Vagina (tissue), 2 donors: ENCODE measurements around the gene MPI. TPM values are rescaled to one million over a fixed set of nuclear protein-coding genes. Genes with fewer than 3 reads are reported as not detected.

ENCODE experiments used
- DNase-seq, 2 donors: peaks; one replicate each; pipeline ENCODE4 v3.0.0-alpha.2; 2017; ENCODE audit errors: extremely low spot score in 2 of 2
- H3K27ac ChIP-seq: fragments of 200-600 bp; sonication (generic); one replicate; pipeline ENCODE4 v1.5.1; 2019
- H3K27me3 ChIP-seq: fragments of 200-600 bp; sonication (generic); one replicate; pipeline ENCODE4 v1.5.1; 2019
- H3K36me3 ChIP-seq, 2 donors: fragments of 200-600 bp; sonication (generic); one replicate each; pipeline ENCODE4 v1.5.1; 2017 to 2019
- H3K4me1 ChIP-seq: fragments of 200-600 bp; sonication (generic); one replicate; pipeline ENCODE4 v1.5.1; 2019
- H3K4me3 ChIP-seq, 2 donors: fragments of 200-600 bp; sonication (generic); 1 replicate in 1 of 2; 2 replicates in 1 of 2; pipeline ENCODE4 v1.5.1; 2016 to 2019
- H3K9me3 ChIP-seq: fragments of 200-600 bp; sonication (generic); one replicate; pipeline ENCODE4 v1.5.1; 2019
- POLR2A ChIP-seq, 2 donors: fragments of 450-650 bp; IDR thresholded peaks; one replicate each; pipeline ENCODE4 v1.6.1; 2017; ENCODE audit warnings: antibody characterized with exemption in 2 of 2, mild to moderate bottlenecking in 2 of 2, moderate library complexity in 2 of 2
- POLR2AphosphoS5 ChIP-seq, 2 donors: sonication (generic); formaldehyde crosslinking; IDR thresholded peaks; one replicate each; pipeline ENCODE4 v1.9.0; 2017; ENCODE audit warnings: antibody characterized with exemption in 2 of 2, mild to moderate bottlenecking in 2 of 2, low read depth in 1 of 2; ENCODE audit not compliant: insufficient read depth in 1 of 2
- intact Hi-C: fragments of 100-400 bp; cut with DNase I; formaldehyde crosslinking; loops from one replicate; pipeline ENCODE4 v1.15.1; 2023
- total RNA-seq: library from RNA; depleted of rRNA; stranded (reverse); fragments of >200 nt; gene quantifications from one replicate; pipeline ENCODE4 v1.2.3, GENCODE V29; 2016
- TF ChIP-seq, protein P1 (sequence below), 3 experiments: fragments of 450-650 bp in 2 of 3; fragments of 200-600 bp in 1 of 3; sonication (generic) in 1 of 3; IDR thresholded peaks; one replicate each; pipeline ENCODE4 v1.5.1; 2017 to 2019; ENCODE audit warnings: antibody characterized with exemption in 3 of 3, mild to moderate bottlenecking in 2 of 3, moderate library complexity in 2 of 3

The MPI gene
- total RNA-seq, 1 donor from 2014 or later = 43.2 TPM

GRCh38 chr15:74903676-74904075 lies 13.8 kb downstream of the MPI start:
- Histone ChIP-seq H3K27ac (no peak overlapping the region), H3K4me3 (no peak overlapping the region), H3K4me1 (peaks cover 45% of the 10 kb centered on the region), H3K36me3 (peaks cover 0 to 35% of the 10 kb centered on the region in 2 donors), H3K27me3 (no peaks in the 10 kb centered on the region), H3K9me3 (no peaks in the 10 kb centered on the region)
- TF ChIP-seq POLR2A (IDR thresholded peaks at IDR 0.05) = no peak
- TF ChIP-seq, protein P1, sequence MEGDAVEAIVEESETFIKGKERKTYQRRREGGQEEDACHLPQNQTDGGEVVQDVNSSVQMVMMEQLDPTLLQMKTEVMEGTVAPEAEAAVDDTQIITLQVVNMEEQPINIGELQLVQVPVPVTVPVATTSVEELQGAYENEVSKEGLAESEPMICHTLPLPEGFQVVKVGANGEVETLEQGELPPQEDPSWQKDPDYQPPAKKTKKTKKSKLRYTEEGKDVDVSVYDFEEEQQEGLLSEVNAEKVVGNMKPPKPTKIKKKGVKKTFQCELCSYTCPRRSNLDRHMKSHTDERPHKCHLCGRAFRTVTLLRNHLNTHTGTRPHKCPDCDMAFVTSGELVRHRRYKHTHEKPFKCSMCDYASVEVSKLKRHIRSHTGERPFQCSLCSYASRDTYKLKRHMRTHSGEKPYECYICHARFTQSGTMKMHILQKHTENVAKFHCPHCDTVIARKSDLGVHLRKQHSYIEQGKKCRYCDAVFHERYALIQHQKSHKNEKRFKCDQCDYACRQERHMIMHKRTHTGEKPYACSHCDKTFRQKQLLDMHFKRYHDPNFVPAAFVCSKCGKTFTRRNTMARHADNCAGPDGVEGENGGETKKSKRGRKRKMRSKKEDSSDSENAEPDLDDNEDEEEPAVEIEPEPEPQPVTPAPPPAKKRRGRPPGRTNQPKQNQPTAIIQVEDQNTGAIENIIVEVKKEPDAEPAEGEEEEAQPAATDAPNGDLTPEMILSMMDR (IDR thresholded peaks at IDR 0.05) = no peak
- no peak for TF ChIP-seq POLR2AphosphoS5 (IDR thresholded peaks at IDR 0.05; ENCODE audit: insufficient read depth in 1 of 2, low read depth in 1 of 2)
- no peak for DNase-seq
- intact Hi-C loops = no loop called here

GRCh38 chr15:74904190-74904805 lies 14.5 kb downstream of the MPI start:
- no peak overlapping the region for H3K4me3 ChIP-seq
- intact Hi-C loops = no loop called here
- no peaks in the 10 kb centered on the region for H3K27me3 ChIP-seq
- H3K4me1 ChIP-seq = peaks cover 45% of the 10 kb centered on the region
- peaks cover 0 to 35% of the 10 kb centered on the region in 2 donors for H3K36me3 ChIP-seq
- no peak overlapping the region for H3K27ac ChIP-seq
- H3K9me3 ChIP-seq = no peaks in the 10 kb centered on the region
- no peak for DNase-seq
- TF ChIP-seq POLR2A (IDR thresholded peaks at IDR 0.05) (no peak), POLR2AphosphoS5 (IDR thresholded peaks at IDR 0.05; ENCODE audit: insufficient read depth in 1 of 2, low read depth in 1 of 2) (no peak)
- TF ChIP-seq, protein P1 (IDR thresholded peaks at IDR 0.05) = no peak

DNA sequence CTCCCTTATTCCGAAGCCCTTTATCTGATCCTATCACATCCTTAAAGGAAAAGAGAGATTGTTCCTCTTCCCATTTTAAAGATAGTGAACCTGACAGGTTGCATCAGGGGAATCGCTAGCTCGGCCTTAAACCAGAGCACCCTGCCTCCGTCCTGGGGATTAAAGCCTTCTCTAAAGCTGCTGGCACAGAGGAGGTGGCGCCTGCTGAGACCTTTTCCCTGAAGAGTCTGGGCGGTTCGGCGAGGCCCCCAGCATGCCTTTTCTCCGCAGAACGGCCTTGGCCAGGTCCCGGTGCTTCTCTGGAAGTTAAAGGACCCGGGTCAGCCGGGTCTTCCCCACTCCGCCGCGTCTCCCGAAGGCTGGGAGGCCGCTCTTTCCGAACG lies 16.2 kb downstream of the MPI start:
- Histone ChIP-seq H3K36me3 (peaks cover 0 to 29% of the 10 kb centered on the region in 2 donors), H3K27me3 (no peaks in the 10 kb centered on the region), H3K4me1 (peaks cover 43% of the 10 kb centered on the region), H3K9me3 (no peaks in the 10 kb centered on the region), H3K27ac (peak overlapping the region; percentile 85), H3K4me3 (peak overlapping the region; percentile 58 to 66)
- DNase-seq = no peak
- TF ChIP-seq POLR2A (IDR thresholded peaks at IDR 0.05) (no peak), POLR2AphosphoS5 (IDR thresholded peaks at IDR 0.05; ENCODE audit: insufficient read depth in 1 of 2, low read depth in 1 of 2) (no peak)
- intact Hi-C loops = no loop called here

DNA sequence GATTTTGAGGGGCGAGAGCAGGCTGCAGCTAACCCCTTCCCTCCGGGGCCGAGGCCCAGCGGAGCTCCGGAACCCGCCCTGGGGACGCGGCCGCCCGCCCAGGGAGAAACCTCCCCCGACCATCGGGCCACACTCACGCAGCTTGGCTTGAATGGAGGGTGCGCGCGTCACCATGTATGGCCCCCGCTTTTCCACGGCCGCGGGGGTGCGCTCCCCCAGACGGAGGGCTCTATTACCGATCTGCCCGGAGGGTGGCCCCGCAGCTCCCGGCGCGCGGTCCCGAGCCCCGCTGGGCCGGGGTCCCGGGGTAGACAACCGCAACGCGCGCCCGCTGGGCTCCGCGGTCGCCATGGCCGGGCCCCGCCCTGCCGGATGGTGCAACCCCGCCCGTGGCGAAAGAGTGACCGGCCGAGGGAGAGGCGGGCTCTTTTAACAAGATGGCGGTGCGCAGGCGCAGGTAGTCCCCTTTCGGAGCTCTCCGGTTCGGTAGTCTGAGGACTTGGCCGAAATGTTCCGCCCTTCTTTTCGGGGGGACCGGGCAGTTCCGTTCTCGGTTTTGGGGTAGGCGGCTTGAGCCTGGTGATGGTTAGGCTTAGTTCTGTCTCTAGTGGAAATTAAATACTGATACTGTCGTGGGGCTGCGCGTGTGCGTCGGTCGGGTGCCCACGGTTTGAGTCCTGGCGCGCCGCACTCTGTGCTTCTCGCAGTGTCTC lies 16.8 kb downstream of the MPI start, which contains the start of gene FAM219B:
Gene FAM219B, minus strand, starts transcription at position 402 of the 713 bp plus-strand sequence. Its CDS starts 51 bp downstream, at position 351.
- no peaks in the 10 kb centered on the region for H3K27me3 ChIP-seq
- TF ChIP-seq, protein P1 (IDR thresholded peaks at IDR 0.05) = no peak
- TF ChIP-seq POLR2AphosphoS5 (IDR thresholded peaks at IDR 0.05; ENCODE audit: insufficient read depth in 1 of 2, low read depth in 1 of 2) (peak; percentile 82 to 84), POLR2A (IDR thresholded peaks at IDR 0.05) (peak in 1 of 2 donors; percentile 93)
- DNase-seq = peak in 1 of 2 donors; percentile 93
- H3K4me1 ChIP-seq = peaks cover 38% of the 10 kb centered on the region
- H3K4me3 ChIP-seq = peak within 1 kb of the TSS; percentile 58 to 66
- intact Hi-C loops = no loop called here
- H3K27ac ChIP-seq = peak within 1 kb of the TSS; percentile 85
- H3K9me3 ChIP-seq = no peaks in the 10 kb centered on the region
- peaks cover 0 to 30% of the 10 kb centered on the region in 2 donors for H3K36me3 ChIP-seq

DNA sequence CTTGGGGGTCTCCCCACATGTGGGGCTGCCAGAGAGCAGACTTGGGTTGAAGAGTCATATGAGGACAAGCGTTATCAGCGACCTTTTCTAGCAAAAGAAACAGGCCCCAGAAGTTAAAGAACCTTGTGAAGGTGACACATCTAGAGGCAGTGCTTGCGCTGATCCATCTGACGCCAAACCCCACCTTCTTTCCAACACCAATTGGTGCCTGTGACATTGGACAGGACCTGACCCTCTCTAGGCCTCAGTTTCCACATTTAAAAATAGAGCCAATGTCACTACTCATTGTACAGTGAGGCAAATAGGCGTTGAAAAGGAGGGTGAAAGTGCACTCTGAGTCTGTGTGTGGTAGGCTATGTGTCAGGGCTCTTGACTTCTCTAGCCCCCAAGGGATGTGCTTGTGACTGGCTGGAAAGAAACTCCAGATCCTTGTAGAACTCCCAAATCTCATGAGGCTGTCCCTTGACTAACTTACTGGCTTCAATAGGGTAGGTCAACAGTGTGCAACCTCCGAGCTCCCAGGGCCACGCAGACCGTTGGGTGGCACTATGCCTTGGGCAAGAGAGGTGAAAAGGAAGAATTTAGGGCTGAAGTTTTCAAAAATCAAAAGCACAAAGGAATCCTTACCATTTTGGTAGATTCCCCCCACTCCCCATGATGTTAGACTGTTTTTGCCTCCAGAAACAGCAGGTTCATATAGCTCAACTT lies 17.5 kb downstream of the MPI start:
- no peak for TF ChIP-seq POLR2AphosphoS5 (IDR thresholded peaks at IDR 0.05; ENCODE audit: insufficient read depth in 1 of 2, low read depth in 1 of 2)
- no peak for TF ChIP-seq POLR2A (IDR thresholded peaks at IDR 0.05)
- TF ChIP-seq, protein P1 (IDR thresholded peaks at IDR 0.05) = no peak
- H3K27ac ChIP-seq = peak overlapping the region; percentile 85
- intact Hi-C loops = no loop called here
- H3K4me3 ChIP-seq = peak overlapping the region; percentile 58 to 66
- H3K9me3 ChIP-seq = no peaks in the 10 kb centered on the region
- H3K4me1 ChIP-seq = peaks cover 32% of the 10 kb centered on the region
- H3K36me3 ChIP-seq = peaks cover 0 to 32% of the 10 kb centered on the region in 2 donors
- H3K27me3 ChIP-seq = no peaks in the 10 kb centered on the region
- DNase-seq = no peak
